Fibroblast of skin of left quadriceps (primary cell): ENCODE results near the gene COBL.

Source experiments
- DNase-seq, 2 experiments: peaks; one replicate each; pipeline ENCODE4 v3.0.0-alpha.2; 2013; ENCODE audit warnings: low read depth in 2 of 2

The COBL gene

DNA sequence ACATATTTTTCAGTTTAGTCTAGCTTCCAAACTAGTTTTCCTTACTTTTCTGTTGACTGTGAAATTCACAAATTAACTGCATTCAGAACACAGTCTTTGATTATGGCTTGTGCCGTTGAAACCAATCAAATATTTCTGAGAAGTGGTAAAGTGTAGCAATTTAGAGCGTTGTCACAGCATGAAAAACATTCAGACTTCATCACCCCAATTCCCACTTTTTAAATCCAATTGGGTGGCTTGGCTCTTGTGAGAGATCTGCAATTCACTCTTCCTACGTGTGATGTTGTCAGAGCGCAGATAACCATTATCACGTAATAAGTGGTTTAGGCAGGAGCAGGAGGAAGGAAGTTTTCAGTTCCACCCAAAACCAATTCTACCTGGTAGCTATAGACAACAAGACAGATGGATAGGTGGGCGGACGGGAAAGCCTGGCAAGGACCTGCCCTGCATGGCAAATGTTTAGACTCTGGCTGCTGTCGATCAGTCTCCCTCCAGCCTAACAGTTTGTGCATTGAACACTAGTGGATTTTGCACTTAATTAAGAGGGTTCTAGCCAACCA, 8.9 kb downstream of the COBL start:
- DNase-seq, result no peak

- DNase-seq, result no peak
Observed at GRCh38 chr7:51306761-51307160, 9.8 kb downstream of the COBL start.

GRCh38 chr7:51304729-51305128, 11.9 kb downstream of the COBL start:
- no peak for DNase-seq

DNA sequence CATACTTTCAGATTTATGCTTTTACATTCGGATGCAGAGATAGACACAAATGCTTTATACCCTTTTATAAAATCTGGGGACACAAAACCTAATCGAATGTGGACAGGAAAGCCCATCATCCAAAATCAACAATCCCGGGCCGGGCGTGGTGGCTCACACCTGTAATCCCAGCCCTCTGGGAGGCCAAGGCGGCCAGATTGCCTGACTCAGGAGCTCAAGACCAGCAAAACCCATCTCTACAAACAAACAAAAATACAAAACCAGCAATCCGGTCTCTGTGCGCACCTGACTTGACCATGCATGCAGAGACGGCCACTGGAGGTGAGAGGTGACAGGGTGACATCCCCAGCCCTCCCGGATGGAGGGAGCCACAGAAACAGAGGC, 13.5 kb downstream of the COBL start:
- no peak for DNase-seq

GRCh38 chr7:51301806-51302205, 14.8 kb downstream of the COBL start:
- no peak for DNase-seq

DNA sequence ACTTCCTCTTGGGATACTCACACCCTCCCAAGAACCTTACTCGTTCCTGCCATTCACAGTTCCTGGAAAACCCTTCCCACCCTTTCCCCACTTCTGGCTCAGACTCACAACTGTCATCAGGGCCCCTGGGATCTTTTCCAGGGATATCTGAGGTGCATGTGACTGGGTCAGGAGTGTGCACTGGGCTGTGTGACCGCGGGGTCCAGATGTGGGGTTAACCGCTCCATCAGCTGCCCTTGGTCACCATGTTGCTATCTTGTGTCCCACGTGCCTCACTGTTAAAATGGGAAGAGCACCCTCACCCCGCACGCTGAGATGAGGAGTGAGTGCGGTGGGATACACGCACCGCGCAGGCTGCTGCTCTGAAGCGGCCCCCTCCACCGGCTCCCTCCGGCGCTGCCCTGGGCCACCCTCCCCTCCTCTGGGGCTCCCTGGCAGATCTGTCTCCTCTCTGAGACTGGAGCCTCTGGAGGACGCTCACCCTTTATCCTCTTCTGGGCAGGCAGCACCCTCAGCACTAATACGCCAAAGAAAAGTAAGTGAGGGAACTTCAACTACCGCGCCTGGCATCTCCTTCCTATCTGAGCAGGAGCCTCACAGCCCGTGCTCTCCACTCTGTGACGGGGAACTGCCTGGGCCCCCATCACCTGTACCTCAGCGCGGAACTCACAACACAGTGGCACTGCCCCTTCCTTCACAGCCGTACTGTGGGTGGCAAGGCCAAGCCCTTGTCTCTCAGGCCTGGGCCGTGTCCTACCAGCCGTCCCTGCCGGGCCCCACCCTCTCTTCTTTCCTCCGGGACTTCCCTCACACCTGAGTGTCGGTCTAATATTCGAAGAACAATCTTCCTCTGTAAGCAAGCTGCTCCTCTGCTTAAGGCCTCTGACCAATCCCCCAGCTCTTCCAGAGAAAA, 15.6 kb downstream of the COBL start:
- no peak for DNase-seq

DNA sequence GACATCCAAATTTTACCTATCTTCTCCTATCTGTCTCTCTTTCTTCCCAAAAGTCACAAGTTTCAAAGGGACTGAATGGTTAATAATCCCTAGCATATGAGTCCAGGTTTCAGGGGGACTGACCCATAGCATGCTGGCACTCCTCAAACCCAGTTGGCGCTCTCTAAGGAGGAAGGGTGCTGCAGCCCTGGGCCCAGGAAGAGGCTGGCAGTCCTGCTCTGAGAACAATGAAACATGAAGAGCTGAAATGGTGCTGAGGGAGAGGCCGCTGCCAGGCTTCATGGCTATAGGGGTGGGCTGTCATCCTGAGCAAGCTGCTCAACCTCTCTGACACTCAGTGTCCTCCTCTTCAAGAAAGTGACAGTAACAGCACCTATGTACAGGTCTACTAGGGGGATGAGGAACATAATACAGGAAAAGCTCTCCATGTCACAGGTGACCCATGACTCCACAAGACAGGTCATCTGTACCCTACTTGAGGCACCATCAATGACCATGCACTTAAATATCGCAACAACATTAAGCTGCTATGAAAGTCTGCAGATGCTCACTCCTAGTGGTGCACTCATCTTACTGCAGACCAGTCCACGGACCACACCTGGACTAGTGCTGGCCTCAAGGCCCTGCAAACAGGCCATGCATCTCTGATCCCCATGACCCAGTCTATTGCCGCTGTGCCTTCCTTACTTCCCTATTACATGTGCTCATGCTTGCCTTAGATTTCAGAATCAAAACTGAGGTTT, 17.0 kb downstream of the COBL start:
- DNase-seq, result no peak

DNA sequence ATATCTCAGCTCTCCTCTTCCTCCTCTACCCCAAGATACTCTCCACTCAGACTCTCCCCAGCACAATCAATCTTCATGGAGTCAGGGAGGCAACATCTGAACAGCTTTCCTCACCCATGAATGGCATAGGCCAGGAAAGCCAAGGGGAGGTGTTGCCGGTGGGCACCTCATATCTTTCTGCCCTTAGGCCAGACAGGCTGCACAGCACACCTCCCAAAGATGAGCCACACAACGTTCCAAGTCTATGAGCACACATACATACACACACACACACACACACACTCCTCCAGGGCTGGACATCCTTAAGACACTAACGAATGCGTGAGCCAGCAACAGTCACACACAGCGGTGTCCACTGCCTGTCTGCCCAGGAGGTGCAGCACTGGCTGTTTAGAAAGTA, 17.7 kb downstream of the COBL start:
- DNase-seq, result no peak

DNA sequence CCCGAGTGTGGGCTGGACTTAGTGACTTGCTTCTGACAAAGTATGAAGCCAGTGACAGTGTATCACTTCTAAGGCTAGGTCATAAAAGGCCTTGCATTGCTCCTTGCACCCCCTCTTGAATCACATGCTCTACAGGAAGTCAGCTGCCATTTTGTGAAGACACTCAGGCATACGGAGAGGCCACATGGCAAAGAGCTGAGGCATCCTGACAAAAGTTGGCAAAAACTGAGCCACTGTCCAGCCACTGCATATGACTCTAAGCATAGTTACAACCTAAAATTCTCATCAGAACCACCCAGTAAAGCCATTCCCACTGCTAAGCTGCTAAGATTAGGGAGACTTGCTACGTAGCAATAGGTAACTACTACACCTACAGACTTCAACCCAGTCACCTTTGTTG, 18.6 kb downstream of the COBL start:
- DNase-seq, result no peak

DNA sequence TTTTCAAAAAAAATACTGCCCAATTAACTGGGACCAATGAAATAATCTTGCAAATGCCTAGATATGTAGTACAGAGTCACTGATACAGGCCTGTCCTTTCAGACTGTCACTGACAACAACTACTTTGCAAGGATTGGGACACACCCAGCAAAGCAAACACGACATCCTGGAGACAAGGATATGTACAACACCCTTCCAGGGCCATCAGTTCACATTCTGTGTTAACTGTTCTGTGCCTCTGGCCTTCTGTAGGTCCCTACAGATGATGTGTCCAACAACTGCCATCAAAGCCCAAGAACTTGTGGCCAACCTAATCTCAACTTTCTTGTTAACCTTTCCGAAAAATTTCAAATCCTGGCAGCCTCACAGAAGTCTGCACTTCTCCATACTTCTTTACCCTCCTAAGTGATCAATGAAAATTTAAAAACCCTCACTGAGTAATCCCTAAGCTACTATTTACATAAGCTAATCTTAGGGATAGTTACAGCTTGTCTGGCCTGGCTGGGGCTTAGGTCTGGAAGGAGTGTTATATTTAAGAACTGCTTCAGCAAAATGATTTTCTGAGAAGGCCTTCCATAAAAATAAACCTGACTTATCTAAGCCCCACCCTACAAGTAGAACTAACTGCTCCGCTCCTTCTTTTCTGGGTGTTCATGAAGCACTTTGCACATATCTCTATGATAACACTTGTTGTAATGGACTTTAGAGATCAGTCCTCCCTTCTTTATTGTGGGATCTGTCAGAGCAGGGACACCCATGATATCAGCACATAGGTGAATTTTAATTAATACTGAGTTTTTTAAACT, 21.0 kb downstream of the COBL start:
- no peak for DNase-seq

- no peak for DNase-seq
Observed at GRCh38 chr7:51292596-51292995, 24.0 kb downstream of the COBL start.

- DNase-seq, result no peak
Observed at GRCh38 chr7:51290702-51291540, 25.7 kb downstream of the COBL start.

- DNase-seq, result no peak
Observed at GRCh38 chr7:51290304-51290637, 26.3 kb downstream of the COBL start.

GRCh38 chr7:51289623-51290303, 26.8 kb downstream of the COBL start:
- no peak for DNase-seq

GRCh38 chr7:51288896-51289622, 27.6 kb downstream of the COBL start:
- no peak for DNase-seq

DNA sequence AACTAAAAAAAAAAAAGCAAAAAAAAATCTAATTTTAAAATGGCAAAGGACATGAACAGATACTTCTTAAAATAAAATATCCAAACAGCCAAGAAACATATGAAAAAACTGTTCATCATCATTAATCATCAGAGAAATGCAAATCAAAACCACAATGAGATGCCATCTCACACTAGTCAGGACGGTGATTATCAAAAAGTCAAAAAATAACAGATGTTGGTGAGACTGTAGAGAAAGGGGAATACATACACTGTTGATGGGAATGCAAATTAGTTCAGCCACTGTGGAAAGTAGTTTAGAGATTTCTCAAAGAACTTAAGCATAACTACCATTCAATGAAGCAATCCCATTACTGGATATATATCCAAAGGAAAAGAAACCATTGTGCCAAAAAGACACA, 30.2 kb downstream of the COBL start:
- no peak for DNase-seq

DNA sequence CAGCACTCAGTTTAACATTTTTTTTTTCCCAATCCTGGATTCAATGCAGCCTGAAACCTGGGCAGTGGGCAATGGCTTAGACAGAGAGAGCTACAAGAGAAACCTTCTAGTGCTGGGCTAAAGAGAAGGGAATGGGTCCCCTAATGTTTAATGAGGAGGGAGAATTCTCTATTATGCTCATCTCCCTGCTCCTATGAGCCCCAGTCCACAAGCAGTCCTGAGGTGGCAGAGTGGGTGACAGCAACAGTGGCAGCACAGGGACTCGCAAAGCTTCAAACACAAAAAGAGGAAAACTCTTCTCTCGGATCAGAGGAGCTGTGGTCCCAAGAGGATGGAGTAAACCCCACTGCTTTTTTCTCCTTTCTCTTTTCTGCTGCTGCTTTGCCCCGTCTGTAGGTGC, 36.5 kb downstream of the COBL start:
- DNase-seq, result no peak

- DNase-seq, result no peak
Observed at GRCh38 chr7:51279391-51280023, 37.1 kb downstream of the COBL start.

GRCh38 chr7:51278797-51279196, 37.8 kb downstream of the COBL start:
- DNase-seq, result no peak
